HuH-7 (cell line): ENCODE data around the gene DPP7.

Experiments
- DNase-seq: peaks from one replicate; pipeline ENCODE4 v3.0.0; 2011; ENCODE audit warnings: low spot score

The DPP7 gene

DNA sequence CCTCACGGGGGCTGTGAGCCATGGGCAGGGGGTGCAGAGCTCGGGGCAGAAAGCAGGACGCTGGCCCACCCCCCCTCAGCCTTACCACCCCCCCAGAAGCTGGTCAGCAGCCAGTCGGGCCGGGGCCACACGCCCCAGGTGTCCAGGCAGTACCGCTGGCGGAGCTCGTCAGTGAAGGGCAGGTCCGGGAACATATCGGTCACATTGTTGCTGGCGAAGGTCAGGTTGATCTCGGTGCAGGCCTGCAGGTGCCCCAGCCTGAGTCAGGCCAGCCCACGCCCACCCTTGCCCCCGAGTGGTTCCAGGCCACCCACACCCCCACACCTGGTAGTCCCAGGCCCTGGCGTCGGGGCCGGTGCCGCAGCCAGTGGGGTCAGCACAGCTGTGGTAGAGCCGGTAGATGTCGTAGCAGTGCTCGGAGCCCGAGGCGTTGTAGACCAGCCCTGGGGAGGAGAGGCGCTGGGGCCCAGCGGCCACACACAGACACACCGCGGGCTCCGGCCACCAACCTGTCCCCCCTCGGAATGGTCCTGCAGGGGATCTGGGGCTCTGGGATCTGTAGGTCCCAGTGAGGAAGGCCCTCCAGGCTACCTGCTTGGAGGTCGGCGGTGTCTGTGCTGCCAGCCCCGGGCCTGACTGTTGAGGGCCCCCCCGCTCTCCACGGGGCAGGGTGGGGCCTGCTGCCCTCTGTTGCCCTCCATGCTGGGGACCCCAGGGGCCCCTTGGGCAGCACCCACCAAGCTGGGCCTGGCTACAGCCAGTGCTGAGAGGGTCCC is 2.6 kb downstream of the DPP7 start:
- no peak for DNase-seq

GRCh38 chr9:137110911-137111787 is 3.4 kb downstream of the DPP7 start:
- DNase-seq, result no peak

- no peak for DNase-seq
Observed at GRCh38 chr9:137110147-137110910, 4.2 kb downstream of the DPP7 start.

- DNase-seq, result no peak
Observed at GRCh38 chr9:137109250-137110146, 5.0 kb downstream of the DPP7 start.

- no peak for DNase-seq
Observed at GRCh38 chr9:137108608-137109249, 5.8 kb downstream of the DPP7 start.

DNA sequence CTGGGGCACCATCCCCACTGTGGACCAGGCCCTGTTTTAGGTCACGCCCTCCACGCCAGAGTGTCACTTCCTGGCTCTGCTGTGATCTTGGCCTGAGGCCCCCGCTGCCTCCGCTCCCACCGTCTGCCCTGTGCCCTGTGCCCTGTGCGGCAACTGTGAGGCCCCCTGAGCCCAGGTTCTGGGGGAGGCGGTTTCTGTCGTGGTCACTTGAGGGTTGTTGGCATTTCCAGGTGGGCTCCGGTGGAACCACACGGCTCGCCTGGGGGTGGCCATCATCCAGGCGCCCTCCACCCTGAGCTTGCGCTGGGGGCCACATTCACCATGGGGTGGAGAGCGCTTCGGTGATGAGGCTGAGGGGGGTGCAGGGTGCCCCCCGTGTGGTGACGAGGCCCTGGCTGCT is 6.6 kb downstream of the DPP7 start:
- DNase-seq, result no peak

GRCh38 chr9:137107312-137107921 is 7.1 kb downstream of the DPP7 start:
- DNase-seq, result no peak

- DNase-seq, result no peak
Observed at GRCh38 chr9:137106662-137107250, 7.8 kb downstream of the DPP7 start.

DNA sequence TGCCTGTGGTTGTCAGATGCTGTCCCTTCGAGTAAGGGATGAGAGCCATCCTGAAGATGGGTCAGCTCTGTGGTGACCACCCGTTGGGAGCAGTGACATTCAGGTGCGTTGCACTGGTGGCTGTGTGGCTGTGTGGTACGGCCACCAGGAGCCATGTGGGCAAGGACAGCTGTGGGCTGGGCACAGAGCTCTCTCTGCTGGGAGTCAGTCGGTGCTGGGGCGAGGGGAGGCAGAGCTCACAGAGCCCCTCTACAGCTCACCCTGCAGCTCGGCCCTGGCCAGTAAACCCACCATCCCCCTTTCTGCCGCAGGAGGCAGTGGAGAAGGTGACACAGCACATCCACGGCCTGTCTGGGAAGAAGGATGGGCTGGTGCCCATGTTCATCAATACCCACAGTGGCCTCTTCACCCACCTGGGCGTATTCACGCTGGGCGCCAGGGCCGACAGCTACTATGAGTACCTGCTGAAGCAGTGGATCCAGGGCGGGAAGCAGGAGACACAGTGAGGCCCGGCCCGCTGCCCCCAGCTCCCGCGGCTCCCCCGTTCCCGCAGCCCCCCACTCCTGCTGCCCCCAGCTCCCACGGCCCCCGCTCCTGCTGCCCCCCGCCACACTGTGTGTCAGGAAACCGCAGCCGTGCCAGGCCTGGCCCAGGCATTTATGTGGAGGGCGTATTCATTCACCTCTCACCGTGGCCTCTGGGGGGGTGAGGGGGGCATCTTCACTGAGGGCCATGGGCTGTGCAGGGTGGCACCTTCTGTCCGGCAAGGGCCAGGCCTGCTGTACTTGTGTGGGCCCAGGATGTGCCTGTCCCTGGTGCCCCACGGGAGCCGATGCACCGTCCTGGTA is 8.5 kb downstream of the DPP7 start:
- no peak for DNase-seq

GRCh38 chr9:137103206-137103999 is 11.1 kb downstream of the DPP7 start:
- DNase-seq, result no peak

- DNase-seq, result no peak
Observed at GRCh38 chr9:137099231-137099630, 15.3 kb downstream of the DPP7 start.

DNA sequence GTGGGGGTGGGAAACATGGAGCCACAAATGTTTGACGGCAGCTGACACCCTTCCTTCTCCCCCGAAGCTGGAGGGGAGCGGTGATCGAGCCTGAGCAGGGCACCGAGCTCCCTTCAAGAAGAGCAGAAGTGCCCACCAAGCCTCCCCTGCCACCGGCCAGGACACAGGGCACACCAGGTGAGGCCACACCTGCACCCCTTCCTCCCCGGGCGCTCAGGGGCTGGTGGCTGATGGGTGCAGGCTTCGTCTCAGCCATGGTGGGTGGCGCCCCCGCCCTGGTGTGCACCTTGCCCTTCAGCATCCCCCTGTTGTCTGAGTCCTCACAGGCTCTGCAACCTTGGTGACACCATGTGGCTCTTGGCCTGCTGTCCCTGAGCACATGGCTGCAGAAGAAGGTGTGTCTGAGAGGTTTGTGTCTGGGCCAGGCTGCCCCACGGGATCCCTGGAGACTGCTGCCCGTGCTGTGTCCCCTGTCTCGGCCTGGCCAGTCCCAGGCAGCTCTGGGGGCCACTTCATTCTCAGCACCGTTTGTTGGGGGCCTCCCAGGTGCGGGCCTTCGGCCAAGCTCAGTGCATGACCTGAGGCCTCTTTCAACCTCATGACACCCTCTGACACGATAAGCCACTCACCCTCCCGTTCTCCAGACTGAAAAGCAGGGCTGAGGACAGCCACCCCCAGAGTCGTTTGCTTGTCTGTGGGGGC is 16.6 kb downstream of the DPP7 start:
- no peak for DNase-seq

GRCh38 chr9:137096785-137097546 is 17.6 kb downstream of the DPP7 start:
- DNase-seq, result no peak

DNA sequence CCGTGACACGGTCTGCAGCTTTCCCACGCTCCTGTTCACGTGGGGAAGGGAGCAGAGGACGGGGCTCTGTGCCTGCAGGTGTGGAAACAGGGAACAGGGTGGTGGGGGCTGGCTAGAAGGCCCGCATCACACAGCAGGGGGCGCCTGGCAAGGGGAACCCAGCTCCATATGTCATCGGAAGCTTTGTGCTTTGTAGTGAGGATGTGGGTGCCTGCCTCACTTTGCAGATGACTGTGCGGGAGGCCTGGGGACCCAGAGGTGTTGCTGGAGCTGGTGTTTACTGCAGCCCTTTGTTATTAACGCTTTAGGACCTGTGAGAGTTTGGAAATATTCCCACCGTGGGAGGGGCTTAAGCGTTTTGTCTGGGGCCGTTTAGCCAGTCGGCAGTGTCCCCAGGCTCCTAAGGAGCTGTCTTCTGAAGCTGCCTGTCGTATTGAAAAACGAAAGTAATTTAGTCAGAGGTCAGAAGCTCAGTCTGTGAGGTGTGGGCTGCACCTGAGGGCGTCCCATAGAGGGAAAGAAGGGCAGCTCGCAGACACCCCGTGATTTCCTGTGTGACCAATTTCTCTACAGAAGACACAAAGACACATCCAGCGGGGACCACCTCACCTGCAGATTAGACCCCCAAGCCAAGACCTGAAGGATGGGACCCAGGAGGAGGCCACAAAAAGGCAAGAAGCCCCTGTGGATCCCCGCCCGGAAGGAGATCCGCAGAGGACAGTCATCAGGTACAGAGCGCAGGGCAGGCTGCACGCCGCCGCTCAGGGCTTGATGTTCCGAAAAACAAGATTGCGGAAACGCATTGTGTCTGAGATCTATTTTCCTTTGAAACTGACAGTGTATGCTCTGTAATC is 18.6 kb downstream of the DPP7 start:
- DNase-seq, result no peak

GRCh38 chr9:137089232-137089947 is 25.1 kb downstream of the DPP7 start:
- DNase-seq, result no peak
